Activated T-cell treated with anti-CD3 and anti-CD28 coated beads, Interleukin-2, amount 50 U/mL, for 1 hour (primary cell): ENCODE measurements around the gene STAB1.

Experiments used
- DNase-seq: peaks from one replicate; pipeline ENCODE4 v3.0.0-alpha.2; 2020

Gene STAB1

GRCh38 chr3:52484680-52485461 is 10.3 kb upstream of the STAB1 start:
- no peak for DNase-seq

- no peak for DNase-seq
These were observed 7.9 kb upstream of the STAB1 start for GRCh38 chr3:52487050-52487787.

GRCh38 chr3:52487788-52488691 is 7.1 kb upstream of the STAB1 start:
- no peak for DNase-seq

- DNase-seq, result no peak
These were observed 6.4 kb upstream of the STAB1 start for GRCh38 chr3:52488746-52489145.

- DNase-seq, result no peak
These were observed 5.7 kb upstream of the STAB1 start for GRCh38 chr3:52489453-52489852.

- DNase-seq, result no peak
These were observed 4.9 kb upstream of the STAB1 start for GRCh38 chr3:52490035-52490938.

- DNase-seq, result no peak
These were observed 4.1 kb upstream of the STAB1 start for GRCh38 chr3:52490939-52491526.

GRCh38 chr3:52492059-52492458 is 3.1 kb upstream of the STAB1 start:
- DNase-seq, result no peak

- no peak for DNase-seq
These were observed 1.7 kb upstream of the STAB1 start for GRCh38 chr3:52493232-52494017.

GRCh38 chr3:52494445-52494844 is 693 bp upstream of the STAB1 start:
- DNase-seq, result no peak

GRCh38 chr3:52495777-52496602 is 852 bp downstream of the STAB1 start:
- DNase-seq, result no peak

GRCh38 chr3:52498137-52499054 is 3.3 kb downstream of the STAB1 start:
- no peak for DNase-seq

- DNase-seq, result no peak
These were observed 5.9 kb downstream of the STAB1 start for GRCh38 chr3:52501046-52501445.

- DNase-seq, result no peak
These were observed 6.9 kb downstream of the STAB1 start for GRCh38 chr3:52502001-52502400.

GRCh38 chr3:52502808-52503350 is 7.7 kb downstream of the STAB1 start:
- DNase-seq, result no peak

GRCh38 chr3:52503788-52504424 is 8.8 kb downstream of the STAB1 start:
- no peak for DNase-seq

GRCh38 chr3:52504977-52505376 is 9.8 kb downstream of the STAB1 start:
- no peak for DNase-seq
